ENCODE data around the gene ZC3H15.

ZC3H15 gene

DNA sequence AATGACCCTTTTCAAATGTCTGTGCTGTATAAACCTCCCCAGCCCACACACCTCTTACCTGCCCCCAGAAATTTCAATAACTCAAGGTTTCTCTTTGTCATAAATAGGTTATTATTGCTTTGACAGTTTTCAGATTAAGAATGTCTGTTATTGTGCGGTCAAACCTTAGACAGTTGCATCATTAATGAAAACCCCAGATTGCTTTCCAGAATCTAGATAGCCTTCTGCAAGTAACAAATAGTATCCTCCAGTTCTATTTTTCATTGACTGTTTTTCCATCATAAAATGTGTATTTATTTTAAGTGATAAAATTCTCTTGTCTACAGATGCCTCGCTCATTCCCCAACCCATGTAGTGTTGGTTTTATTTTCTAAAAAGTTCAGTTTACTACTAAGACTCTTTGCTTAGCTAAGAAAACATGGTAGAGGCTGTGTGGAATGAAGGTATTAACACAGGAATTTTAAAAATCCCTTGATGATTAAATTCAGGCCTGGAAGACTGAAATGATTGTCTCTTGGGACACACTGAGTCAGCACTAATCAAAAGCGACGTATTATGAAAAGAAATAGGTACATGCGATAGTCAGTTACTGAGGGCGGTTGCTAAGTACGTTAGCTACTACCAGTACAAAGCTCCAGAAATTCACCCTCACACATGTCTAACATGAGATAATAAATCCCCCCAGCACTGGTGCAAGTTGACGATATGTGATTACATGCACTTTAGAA lies 65.4 kb downstream of the ZC3H15 start:
- no peak for DNase-seq

DNA sequence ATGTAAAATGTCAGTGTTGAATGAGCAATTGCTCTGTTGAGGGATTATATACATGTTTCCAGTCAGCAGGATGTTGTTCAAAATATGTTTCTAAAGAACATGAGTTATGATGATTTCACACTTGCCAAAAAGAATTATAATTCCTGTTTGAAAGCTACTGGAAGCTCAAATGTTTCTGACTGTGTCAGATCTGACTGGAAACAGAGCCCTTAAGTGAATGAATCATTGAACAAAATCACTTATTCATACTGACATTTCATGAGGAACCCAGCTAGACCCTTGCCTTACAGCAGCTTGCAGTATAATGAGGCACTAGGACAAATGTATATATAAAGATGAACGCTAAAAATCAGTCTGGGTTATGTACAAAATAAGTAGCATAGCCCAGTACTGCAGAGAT lies 68.4 kb downstream of the ZC3H15 start:
- DNase-seq = no peak

DNA sequence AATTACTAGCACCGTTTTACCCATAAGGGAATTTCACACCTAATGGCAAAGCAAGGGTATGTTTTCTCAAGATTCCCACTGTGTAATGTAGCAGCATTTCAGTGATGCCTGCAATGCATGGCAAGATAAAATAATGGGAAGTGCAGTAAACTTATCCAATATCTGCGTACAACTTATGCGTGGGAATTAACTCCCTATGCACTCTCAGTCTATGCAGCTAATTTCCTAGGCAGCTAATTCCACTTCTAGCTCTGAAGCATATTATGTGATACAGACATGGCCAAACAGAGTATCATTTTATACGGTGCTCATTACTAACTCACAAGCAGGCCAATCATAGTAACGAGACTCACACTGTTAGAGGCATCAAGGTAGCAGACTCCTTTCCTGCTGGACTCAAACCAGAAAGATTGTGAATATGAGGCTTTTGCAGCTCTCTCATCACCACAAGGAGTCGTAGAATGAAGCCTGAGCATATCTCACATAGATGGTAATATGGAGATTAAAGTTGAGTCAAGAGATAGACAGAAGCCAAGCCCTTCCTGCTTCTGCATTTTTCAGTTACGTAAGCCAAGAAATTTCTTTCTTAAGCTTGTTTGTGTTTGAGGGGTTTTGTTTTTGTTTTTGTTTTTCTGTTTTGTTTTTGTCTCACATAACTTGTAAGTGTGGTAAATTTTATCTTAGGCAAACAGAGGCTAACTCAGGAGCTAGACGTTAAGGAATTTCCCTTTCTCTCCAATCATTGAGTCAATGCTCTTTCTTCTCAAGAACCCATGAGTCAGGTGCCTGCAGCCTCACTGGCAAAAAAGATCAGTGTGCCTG lies 69.0 kb downstream of the ZC3H15 start:
- DNase-seq = no peak

DNA sequence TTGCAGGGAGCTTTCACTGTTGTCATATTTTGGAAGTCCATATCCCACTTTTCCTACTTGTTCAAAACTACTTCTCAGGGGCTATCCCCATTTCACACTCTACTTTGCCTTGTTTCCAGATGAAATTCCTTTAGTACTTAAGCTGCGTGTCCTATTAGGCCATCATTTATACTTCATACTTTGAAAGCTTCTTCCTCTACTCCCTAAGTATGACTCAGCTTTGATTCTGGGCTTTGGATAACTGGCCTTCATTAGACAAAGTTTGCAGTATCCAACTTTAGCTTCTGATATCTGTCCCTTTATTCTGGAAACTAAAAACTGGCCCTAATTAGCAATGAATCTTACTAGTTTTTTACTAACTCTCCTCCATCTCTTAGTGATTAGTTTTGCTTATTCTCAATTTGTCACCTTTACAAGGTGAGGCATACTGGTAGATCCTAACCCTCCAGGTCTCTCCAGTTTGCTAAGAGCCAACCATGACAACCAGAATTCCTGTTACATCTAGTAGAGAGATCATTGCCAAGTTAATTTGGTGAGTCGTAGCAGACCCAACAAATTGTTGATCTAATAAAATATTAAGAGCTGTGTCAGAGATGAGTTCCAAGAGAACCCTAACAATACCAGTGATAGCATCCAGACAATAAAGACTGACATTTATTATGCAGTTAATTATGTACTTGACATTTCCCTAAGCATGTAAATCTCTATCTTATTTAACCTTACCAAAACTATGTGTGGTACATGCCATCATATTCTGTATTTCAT lies 72.6 kb downstream of the ZC3H15 start:
- no peak for DNase-seq

Data from NCI-H1048 (cell line).